GM12873 (cell line): ENCODE data around the gene PRPF18.

Source experiments
- TF ChIP-seq, protein P1 (sequence below): IDR thresholded peaks from 2 replicates; pipeline ENCODE4 v1.5.1; 2012; ENCODE audit warnings: low read depth, mild to moderate bottlenecking, moderate library complexity, low read length, control low read depth; ENCODE audit not compliant: insufficient read depth; ENCODE audit errors: missing control alignments

Gene PRPF18

DNA sequence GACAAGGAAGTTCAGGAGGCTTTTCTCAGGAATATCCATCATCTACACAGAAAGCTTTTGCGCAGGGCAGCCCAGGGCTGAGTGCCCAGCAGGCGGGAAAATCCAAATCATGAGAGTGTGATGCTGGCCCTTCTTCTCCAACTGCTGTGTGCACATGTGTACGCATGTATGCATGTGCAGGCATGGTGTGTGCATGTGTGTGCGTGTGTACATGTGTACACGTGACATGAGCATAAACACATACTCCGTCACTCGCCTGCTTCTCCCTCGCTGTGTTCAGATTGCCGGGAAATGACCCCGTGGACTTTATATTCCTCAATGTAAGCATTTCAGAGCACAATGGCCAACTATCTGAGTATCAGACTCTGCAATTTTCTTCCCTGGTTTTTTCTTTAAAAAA lies 85.1 kb downstream of the PRPF18 start:
- TF ChIP-seq, protein P1, sequence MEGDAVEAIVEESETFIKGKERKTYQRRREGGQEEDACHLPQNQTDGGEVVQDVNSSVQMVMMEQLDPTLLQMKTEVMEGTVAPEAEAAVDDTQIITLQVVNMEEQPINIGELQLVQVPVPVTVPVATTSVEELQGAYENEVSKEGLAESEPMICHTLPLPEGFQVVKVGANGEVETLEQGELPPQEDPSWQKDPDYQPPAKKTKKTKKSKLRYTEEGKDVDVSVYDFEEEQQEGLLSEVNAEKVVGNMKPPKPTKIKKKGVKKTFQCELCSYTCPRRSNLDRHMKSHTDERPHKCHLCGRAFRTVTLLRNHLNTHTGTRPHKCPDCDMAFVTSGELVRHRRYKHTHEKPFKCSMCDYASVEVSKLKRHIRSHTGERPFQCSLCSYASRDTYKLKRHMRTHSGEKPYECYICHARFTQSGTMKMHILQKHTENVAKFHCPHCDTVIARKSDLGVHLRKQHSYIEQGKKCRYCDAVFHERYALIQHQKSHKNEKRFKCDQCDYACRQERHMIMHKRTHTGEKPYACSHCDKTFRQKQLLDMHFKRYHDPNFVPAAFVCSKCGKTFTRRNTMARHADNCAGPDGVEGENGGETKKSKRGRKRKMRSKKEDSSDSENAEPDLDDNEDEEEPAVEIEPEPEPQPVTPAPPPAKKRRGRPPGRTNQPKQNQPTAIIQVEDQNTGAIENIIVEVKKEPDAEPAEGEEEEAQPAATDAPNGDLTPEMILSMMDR = no peak

DNA sequence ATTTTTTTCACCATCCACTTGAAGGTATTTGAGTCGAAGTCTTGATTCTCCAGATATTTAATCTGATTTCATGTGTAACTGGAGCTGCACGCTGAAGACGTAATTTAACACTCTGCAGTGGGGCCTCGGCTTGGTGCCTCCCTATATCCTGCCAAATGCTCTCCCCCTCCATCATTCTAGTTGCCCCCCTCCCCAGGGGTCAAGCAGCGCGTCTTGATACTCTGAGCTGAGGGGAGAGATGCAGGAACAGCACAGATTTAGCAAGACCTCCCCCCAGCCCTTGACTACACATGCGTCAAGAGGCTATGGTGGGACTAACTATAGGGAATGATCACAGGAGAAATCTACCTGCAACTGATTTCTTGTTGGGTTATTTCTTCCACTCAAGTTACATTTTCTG lies 85.8 kb downstream of the PRPF18 start:
- TF ChIP-seq, protein P1 = no peak

DNA sequence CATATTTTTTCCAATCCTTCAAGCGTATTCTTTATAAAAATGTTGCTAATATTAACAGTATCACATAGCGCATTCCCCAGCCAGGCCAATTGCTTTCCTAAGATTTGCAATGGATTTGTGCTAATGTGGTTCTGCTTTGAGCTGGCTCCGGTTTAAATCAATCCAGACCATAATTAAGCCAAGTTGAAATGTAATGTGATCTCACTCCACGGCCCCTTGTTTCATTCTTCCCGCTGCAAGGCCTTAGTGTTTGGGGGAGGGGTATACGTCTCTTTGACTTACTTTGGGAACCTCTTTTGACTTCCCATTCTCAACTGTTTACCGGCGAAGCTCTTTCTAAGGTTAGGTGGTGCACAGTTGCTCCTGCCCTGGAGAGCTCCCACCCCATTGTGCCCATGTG lies 86.4 kb downstream of the PRPF18 start:
- TF ChIP-seq, protein P1 = no peak

DNA sequence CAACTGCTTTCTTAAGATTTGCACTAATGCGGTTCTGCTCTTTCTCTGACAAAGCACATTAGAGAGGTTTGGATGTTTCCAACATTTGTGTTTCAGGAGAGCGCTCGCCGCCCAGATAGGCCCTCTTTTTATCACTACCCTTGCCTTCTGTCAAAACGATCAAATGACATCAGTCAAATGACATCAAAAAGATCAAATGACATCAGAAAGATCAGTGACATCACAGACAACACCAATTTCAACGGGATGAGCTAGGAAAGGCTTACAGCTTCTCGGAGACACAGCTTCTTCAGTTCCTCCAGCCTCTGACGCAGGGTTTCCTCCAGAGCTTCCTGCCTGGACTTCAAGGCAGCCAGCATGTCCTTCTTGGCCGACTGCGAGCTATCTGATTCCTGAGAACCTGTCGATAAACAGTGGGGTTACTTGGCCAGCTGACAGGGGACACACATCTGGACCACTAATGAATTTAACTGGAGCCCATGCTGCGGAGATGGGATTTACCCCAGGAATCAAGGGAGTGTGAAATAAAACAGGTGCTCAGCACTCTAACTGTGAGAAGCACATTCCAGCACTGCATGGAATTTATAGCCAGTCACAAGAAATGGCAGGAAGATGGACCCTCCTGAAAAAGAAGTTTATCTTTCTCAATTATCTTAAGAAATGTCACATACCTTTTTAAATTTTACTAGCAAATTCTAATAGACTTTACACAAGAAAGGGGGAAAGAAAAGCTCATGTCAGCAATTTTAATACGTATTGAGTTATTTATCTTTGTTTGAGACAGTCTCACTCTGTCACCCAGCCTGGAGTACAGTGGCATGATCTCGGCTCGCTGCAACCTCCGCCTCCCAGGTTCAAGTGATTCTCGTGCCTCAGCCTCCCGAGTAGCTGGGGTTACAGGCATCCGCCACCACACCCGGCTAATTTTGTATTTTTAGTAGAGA lies 88.2 kb downstream of the PRPF18 start:
- TF ChIP-seq, protein P1 = no peak

DNA sequence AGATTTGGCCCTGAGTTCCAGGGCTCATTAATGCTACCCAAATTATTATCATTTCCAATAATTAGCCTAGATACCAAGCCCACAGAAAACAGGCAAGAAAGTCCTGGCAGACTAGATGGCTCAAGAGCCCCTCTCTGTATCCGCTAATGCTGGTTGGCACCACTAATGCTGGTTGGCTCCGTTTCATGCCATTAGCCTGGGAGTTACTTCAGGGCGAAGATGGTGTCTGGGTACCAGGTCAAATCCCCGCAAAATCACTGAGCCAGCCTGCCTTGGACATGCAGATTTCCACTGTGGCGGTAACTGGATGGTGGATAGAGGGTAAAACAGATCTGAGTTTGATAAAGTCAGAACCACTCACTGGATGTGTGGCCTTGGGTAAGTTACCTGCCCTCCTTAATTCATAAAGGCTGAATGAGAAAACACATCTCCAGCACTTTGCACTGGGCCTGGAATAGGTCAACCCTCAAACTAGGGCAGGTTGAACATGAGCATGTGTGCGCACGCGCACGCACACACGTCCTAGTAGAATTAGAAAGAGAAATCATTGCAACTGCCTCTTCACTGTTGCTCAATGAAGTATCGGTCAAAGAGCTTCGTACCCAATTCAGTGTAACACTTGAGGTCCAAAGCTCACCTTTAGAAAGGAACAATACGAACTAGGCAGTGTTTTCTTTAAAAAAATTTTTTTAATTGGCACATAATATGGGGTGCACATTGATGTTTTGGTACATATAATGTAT lies 91.5 kb downstream of the PRPF18 start:
- TF ChIP-seq, protein P1 = no peak
